Measurements from ENCODE around the gene OR2T35. TPM values are rescaled to one million over a fixed set of nuclear protein-coding genes. Genes with fewer than 3 reads are reported as not detected.

OR2T35 gene
- total RNA-seq, 1 experiment from 2014 or later = not detected

DNA sequence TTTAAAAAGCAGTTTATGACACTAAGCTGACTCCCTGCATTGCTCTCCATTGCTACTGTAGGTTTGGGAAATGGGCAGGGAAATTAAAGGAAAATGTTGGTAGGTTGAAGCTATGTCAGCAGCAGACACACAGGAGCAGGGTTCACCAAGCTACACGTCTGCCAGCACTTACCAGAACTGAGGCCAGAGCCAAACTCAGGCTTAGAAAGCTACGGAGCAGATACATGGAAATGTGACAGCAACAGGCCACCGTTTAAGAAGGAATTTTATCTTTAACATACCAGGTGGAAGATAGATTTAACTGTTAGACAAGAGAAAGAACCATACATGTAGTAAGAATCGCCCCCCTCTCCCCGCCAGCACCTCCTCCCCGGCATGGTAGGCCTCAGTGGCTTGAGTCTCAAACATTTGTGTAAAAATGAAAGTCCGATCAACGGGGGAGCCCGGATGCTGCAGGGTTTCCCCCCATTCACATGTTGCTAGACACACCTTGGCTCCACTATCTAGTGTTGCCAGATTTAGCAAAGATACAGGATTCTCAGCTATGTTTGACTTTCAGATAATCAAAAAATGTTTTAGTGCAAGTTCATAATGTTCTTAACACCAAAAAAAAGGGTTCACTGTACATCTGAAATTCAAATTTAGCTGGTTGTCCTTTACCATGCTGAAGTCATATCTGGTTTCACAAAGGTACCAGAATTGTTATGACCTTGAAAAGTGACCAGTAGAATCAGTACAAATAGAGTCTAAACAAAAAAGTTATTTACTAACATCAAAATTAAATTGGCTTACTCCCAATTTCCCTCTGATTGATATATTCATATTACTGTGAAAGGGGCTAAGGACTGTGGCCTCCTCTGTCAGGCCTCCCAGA is 16.9 kb downstream of the OR2T35 start:
- in situ Hi-C loops (cut with HindIII; ENCODE audit: low sequenced_read_pairs) = no loop called here
- no peak for DNase-seq (ENCODE audit: low spot score)

DNA sequence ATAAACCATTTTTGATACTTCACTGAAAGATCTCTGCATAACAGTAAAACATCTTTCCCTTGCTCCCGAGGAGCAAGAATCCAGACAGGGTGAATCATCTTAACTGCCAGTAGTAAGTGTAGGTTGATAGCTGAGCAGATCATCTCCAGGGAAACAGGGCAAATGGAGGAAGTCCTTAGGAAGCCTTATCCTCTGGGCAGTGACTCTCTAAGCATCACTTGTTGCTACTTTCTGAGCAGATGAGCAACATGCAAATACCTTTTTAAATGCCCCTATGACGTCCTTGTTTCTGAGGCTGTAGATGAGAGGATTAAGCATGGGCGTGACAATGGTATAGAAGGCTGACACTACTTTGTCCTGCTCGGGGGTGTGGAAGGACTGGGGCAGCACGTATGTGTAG is 19.1 kb downstream of the OR2T35 start:
- DNase-seq (ENCODE audit: low spot score) = no peak
- in situ Hi-C loops (cut with HindIII; ENCODE audit: low sequenced_read_pairs) = no loop called here

DNA sequence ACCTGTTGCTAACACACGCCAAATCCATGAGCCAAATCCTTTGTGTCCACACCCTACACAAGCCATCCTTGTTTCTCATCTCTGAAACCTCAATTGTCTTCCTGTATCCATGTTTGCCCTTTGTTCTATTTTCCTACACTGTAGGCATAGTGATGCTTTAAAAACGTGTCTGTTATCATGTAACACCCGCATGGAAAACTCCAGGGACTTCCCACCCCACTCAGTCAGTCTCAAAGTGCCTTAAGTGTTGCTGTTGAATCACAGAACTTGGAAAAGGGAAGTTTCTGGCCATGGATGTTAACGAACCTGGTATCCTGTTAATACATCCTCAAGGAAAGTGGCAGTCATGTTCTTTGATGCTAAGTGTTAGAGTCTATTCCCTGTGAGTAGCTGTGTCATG is 19.9 kb downstream of the OR2T35 start:
- in situ Hi-C loops (cut with HindIII; ENCODE audit: low sequenced_read_pairs) = no loop called here
- no peak for DNase-seq (ENCODE audit: low spot score)

- in situ Hi-C loops (cut with HindIII; ENCODE audit: low sequenced_read_pairs) = no loop called here
- peak; percentile 26 for DNase-seq (ENCODE audit: low spot score)
These were observed 22.5 kb downstream of the OR2T35 start for GRCh38 chr1:248622570-248623001.

DNA sequence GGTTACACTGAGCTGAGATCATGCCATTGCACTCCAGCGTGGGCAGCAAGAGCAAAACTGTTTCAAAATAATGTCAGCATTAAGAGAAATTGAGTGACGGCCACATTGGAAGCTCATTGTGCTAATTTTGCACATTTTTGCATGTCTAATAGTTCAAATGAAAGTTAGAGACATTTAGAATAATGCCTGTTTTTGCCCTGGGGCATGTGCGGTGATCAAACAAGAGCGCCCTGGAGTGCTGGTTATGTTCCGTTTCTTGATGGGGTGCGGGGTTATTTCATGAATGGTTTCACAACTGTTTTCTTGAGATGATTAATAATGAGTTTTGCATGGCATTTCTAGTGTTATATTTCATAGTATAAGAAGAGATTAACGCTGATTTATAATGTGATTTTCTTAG is 23.3 kb downstream of the OR2T35 start:
- in situ Hi-C loops (cut with HindIII; ENCODE audit: low sequenced_read_pairs) = no loop called here
- no peak for DNase-seq (ENCODE audit: low spot score)

GRCh38 chr1:248618878-248619277 is 26.2 kb downstream of the OR2T35 start:
- peak; percentile 35 for DNase-seq (ENCODE audit: low spot score)
- in situ Hi-C loops (cut with HindIII; ENCODE audit: low sequenced_read_pairs) = no loop called here

DNA sequence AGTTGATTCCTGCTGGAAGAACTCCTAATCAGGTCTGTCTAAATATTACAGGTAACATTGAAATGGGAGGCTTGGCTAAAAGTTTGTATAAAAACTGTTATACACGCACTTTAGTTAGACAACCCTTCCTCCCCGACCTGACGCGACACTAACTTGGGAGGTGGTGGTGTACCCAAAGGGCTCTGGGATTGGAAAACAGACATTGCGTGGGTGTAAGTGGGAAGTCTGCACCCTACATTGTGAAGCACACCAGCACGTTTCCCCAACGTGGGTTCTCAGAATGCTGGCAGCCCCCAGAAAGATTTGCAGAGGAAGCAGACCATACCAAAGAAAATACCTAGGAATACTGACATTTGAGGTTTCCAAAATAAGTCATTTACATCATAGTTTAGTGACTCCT is 27.0 kb downstream of the OR2T35 start:
- in situ Hi-C loops (cut with HindIII; ENCODE audit: low sequenced_read_pairs) = no loop called here
- DNase-seq (ENCODE audit: low spot score) = no peak

DNA sequence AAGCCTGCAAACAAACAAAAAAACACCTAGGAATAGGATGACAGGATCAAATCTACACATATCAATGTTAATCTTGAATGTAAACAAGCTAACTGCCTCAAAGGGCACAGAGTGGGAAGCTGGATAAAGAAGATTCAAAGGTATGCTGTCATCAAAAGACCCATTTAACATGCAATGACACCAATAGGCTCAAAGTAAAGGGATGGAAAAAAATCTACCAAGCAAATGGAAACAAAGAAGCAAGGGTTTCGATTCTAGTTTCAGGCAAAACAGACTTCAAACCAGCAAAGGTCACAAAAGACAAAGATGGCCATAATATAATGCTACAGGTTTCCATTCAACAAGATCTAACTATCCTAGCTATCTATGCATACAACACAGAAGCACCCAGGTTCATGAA is 31.3 kb downstream of the OR2T35 start:
- in situ Hi-C loops (cut with HindIII; ENCODE audit: low sequenced_read_pairs) = no loop called here
- DNase-seq (ENCODE audit: low spot score) = no peak

DNA sequence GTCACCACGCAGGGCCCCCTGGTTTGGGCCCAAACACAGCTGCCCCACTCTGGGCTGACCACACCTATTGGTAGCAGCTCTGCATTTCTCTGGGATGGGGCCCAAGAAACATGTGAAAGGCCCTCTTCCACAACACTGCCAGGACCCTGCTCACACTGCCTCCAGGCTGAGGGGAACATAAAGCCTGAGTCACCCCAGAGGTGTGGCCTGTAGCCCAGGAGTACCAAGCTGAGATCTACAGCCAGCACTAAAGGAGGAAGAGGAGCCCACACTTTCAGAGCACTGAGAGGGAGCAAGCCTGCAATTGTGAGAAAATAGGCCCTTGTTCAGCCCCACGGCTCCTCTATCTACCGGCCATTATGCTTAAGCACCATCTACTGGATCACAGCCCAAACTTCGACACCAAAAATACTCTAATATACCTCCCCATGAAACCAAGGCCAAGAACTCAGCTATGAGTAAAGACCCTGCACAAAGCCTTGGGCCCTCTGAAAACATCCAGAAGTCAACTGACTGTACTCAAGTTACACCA is 33.1 kb downstream of the OR2T35 start:
- in situ Hi-C loops (cut with HindIII; ENCODE audit: low sequenced_read_pairs) = no loop called here
- no peak for DNase-seq (ENCODE audit: low spot score)

GRCh38 chr1:248610301-248610700 is 34.8 kb downstream of the OR2T35 start:
- in situ Hi-C loops (cut with HindIII; ENCODE audit: low sequenced_read_pairs) = no loop called here

GRCh38 chr1:248599396-248599795 is 45.7 kb downstream of the OR2T35 start:
- no peak for DNase-seq (ENCODE audit: low spot score)
- in situ Hi-C loops (cut with HindIII; ENCODE audit: low sequenced_read_pairs) = no loop called here

More at GRCh38 chr1:248610301-248610700, 34.8 kb downstream of the OR2T35 start:
- no peak for DNase-seq (ENCODE audit: low spot score)

GRCh38 chr1:248597589-248597988 is 47.5 kb downstream of the OR2T35 start, which contains the start of gene OR2T10:
TSS of gene OR2T10 (minus strand) at chr1:248597700. CDS start at chr1:248593768, 3,932 bp downstream.
- in situ Hi-C loops (cut with HindIII; ENCODE audit: low sequenced_read_pairs) = no loop called here

DNA sequence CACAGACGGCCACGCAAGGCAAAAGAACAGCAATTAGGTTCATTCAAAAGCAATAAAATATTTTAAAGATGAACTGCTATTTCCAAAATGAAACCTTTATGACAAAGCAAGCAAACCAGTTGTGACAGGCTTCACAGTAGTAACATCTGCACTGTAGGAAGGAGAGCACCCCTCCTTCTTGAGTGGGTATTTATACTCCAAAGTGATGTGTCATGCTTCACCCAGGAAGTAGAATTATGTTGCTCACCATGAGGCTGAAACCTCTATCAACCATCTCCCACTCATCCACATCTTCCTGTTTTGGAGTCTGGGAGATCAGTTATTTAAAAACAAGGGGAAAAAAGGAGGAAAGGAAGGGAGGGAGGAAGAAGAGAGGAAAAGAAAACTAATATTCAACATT is 48.5 kb downstream of the OR2T35 start:
- in situ Hi-C loops (cut with HindIII; ENCODE audit: low sequenced_read_pairs) = no loop called here
- no peak for DNase-seq (ENCODE audit: low spot score)

More at GRCh38 chr1:248597589-248597988, 47.5 kb downstream of the OR2T35 start, which contains the start of gene OR2T10:
- DNase-seq (ENCODE audit: low spot score) = no peak

GRCh38 chr1:248593226-248593625 is 51.9 kb downstream of the OR2T35 start:
- no peak for DNase-seq (ENCODE audit: low spot score)
- in situ Hi-C loops (cut with HindIII; ENCODE audit: low sequenced_read_pairs) = no loop called here

GRCh38 chr1:248592655-248593054 is 52.4 kb downstream of the OR2T35 start:
- in situ Hi-C loops (cut with HindIII; ENCODE audit: low sequenced_read_pairs) = no loop called here
- DNase-seq (ENCODE audit: low spot score) = no peak

- DNase-seq (ENCODE audit: low spot score) = no peak
- in situ Hi-C loops (cut with HindIII; ENCODE audit: low sequenced_read_pairs) = no loop called here
These were observed 55.0 kb downstream of the OR2T35 start for GRCh38 chr1:248590055-248590454.

DNA sequence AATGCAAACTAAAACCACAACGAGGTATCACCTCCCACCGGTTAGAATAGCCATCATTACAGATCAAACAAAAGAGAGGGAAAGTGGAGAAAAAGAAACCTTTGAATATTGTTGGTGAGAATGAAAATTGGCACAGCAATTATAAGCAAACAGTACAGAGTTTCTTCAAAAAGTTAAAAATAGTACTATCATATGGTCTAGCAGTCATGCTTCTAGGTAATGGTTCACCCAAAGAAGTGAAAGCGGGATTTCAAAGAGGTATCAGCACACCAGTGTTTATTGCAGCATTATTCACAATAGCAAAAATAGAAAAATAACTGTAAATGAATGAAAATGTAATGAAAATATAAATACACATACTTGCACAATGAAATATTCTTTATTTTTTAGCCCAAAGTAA is 55.7 kb downstream of the OR2T35 start:
- no peak for DNase-seq (ENCODE audit: low spot score)
- in situ Hi-C loops (cut with HindIII; ENCODE audit: low sequenced_read_pairs) = no loop called here

All from G401 (cell line).